CD4-positive, alpha-beta memory T cell (primary cell): ENCODE measurements around the gene ARHGAP29. TPM values are rescaled to one million over a fixed set of nuclear protein-coding genes. Genes with fewer than 3 reads are reported as not detected.
"Not testable (repeated sequence)": the region's sequence is repeated elsewhere in the genome, so short reads cannot be mapped to it uniquely, and the experiment has no call there.

ENCODE experiments used
- CTCF ChIA-PET: fragments of 350-600 bp; sonication (Branson Sonifier 250); formaldehyde crosslinking; loops from one replicate; lab custom pipeline; 2021; ENCODE audit warnings: inconsistent platforms; ENCODE audit not compliant: partially characterized antibody; lab: Charles Lee
- POLR2A ChIA-PET: fragments of 350-600 bp; sonication (Branson Sonifier 250); formaldehyde crosslinking; loops from one replicate; lab custom pipeline; 2021; ENCODE audit not compliant: partially characterized antibody; lab: Charles Lee
- DNase-seq, 5 donors: peaks; one replicate each; pipeline versions ENCODE4 v3.0.0 to v3.0.0-alpha.2; 2020 to 2022; ENCODE audit warnings: mixed read lengths in 1 of 5
- H3K27ac ChIP-seq: one replicate; pipeline ENCODE4 v1.7.0; 2013; ENCODE audit warnings: low read depth, low read length
- H3K27me3 ChIP-seq: 2 replicates; pipeline ENCODE4 v1.7.0; 2013; ENCODE audit warnings: mild to moderate bottlenecking, low read length, moderate library complexity; ENCODE audit not compliant: insufficient read depth
- H3K36me3 ChIP-seq: 2 replicates; pipeline ENCODE4 v1.7.0; 2013; ENCODE audit warnings: mild to moderate bottlenecking, low read length, moderate library complexity; ENCODE audit not compliant: insufficient read depth
- H3K4me1 ChIP-seq: 2 replicates; pipeline ENCODE4 v1.7.0; 2013; ENCODE audit warnings: mild to moderate bottlenecking, low read length, moderate library complexity; ENCODE audit not compliant: insufficient read depth
- H3K4me3 ChIP-seq, 2 donors: one replicate each; pipeline ENCODE4 v1.7.0; 2013; ENCODE audit warnings: low read length in 2 of 2, mild to moderate bottlenecking in 1 of 2
- H3K9me3 ChIP-seq, 2 donors: one replicate each; pipeline ENCODE4 v1.7.0; 2013; ENCODE audit warnings: low read length in 2 of 2, control low read depth in 1 of 2; ENCODE audit not compliant: control insufficient read depth in 1 of 2
- H3K27ac Mint-ChIP-seq, 7 donors: one replicate each; pipeline ENCODE4 v1.8.0; 2020 to 2021; ENCODE audit warnings: mixed read lengths in 7 of 7, mild to moderate bottlenecking in 6 of 7, inconsistent platforms in 3 of 7, moderate library complexity in 3 of 7
- H3K27me3 Mint-ChIP-seq, 2 donors: one replicate each; pipeline ENCODE4 v1.8.0; 2020 to 2021; ENCODE audit warnings: mixed read lengths in 2 of 2
- H3K36me3 Mint-ChIP-seq, 2 donors: one replicate each; pipeline ENCODE4 v1.8.0; 2020 to 2021; ENCODE audit warnings: mixed read lengths in 2 of 2, inconsistent platforms in 1 of 2, mild to moderate bottlenecking in 1 of 2
- H3K4me1 Mint-ChIP-seq, 4 donors: one replicate each; pipeline ENCODE4 v1.8.0; 2020 to 2021; ENCODE audit warnings: mixed read lengths in 4 of 4, mild to moderate bottlenecking in 1 of 4
- H3K4me3 Mint-ChIP-seq, 8 donors: one replicate each; pipeline ENCODE4 v1.8.0; 2020 to 2021; ENCODE audit warnings: mixed read lengths in 8 of 8, mild to moderate bottlenecking in 7 of 8, moderate library complexity in 6 of 8, inconsistent platforms in 3 of 8
- H3K9me3 Mint-ChIP-seq, 8 donors: one replicate each; pipeline ENCODE4 v1.8.0; 2020 to 2021; ENCODE audit warnings: mixed read lengths in 8 of 8, mild to moderate bottlenecking in 5 of 8, inconsistent platforms in 3 of 8, moderate library complexity in 1 of 8
- intact Hi-C: fragments of 100-400 bp; cut with micrococcal nuclease; formaldehyde crosslinking; loops from one replicate; pipeline ENCODE4 v1.15.1; 2023
- polyA plus RNA-seq, 2 donors: library from polyadenylated mRNA; unstranded; fragments of 300-500 nt; fragmentation: Illumina TruSeq; gene quantifications; one replicate each; pipeline ENCODE4 v1.2.3, GENCODE V29; 2021
- total RNA-seq, 2 experiments: library from RNA; stranded (reverse); gene quantifications; one replicate each; pipeline ENCODE4 v1.2.3, GENCODE V29; 2021

ARHGAP29 gene
- total and polyA plus RNA-seq, 4 experiments from 2014 or later: not detected

GRCh38 chr1:94178901-94179300 lies 58.5 kb downstream of the ARHGAP29 start:
- no peak overlapping the region for H3K4me3 Mint-ChIP-seq
- ChIA-PET POLR2A (no interaction called here), CTCF (no interaction called here)
- intact Hi-C loops: no loop called here
- Histone ChIP-seq H3K27ac (no peak overlapping the region), H3K27me3 (no peaks in the 10 kb centered on the region), H3K4me1 (no peaks in the 10 kb centered on the region), H3K4me3 (no peak overlapping the region), H3K9me3 (no peaks in the 10 kb centered on the region), H3K36me3 (no peaks in the 10 kb centered on the region)
- no peaks in the 10 kb centered on the region for H3K4me1 Mint-ChIP-seq
- no peak overlapping the region for H3K27ac Mint-ChIP-seq
- no peak for DNase-seq
- H3K27me3 Mint-ChIP-seq: peaks cover 11 to 12% of the 10 kb centered on the region in 2 donors
- peaks cover 0 to 2% (median 0%) of the 10 kb centered on the region in 8 donors for H3K9me3 Mint-ChIP-seq
- no peaks in the 10 kb centered on the region for H3K36me3 Mint-ChIP-seq

GRCh38 chr1:94169126-94169525 lies 68.3 kb downstream of the ARHGAP29 start:
- H3K4me3 Mint-ChIP-seq: peak overlapping the region in 1 of 8 donors; percentile 44
- Histone ChIP-seq H3K27ac (no peak overlapping the region), H3K9me3 (no peaks in the 10 kb centered on the region), H3K4me3 (no peak overlapping the region), H3K36me3 (no peaks in the 10 kb centered on the region), H3K4me1 (no peaks in the 10 kb centered on the region), H3K27me3 (no peaks in the 10 kb centered on the region)
- POLR2A ChIA-PET: no interaction called here
- H3K27me3 Mint-ChIP-seq: peaks cover 6 to 11% of the 10 kb centered on the region in 2 donors
- peaks cover 0 to 5% (median 0%) of the 10 kb centered on the region in 8 donors for H3K9me3 Mint-ChIP-seq
- H3K36me3 Mint-ChIP-seq: no peaks in the 10 kb centered on the region
- H3K27ac Mint-ChIP-seq: no peak overlapping the region
- DNase-seq: no peak
- no peaks in the 10 kb centered on the region for H3K4me1 Mint-ChIP-seq
- CTCF ChIA-PET: no interaction called here
- intact Hi-C loops: no loop called here

DNA sequence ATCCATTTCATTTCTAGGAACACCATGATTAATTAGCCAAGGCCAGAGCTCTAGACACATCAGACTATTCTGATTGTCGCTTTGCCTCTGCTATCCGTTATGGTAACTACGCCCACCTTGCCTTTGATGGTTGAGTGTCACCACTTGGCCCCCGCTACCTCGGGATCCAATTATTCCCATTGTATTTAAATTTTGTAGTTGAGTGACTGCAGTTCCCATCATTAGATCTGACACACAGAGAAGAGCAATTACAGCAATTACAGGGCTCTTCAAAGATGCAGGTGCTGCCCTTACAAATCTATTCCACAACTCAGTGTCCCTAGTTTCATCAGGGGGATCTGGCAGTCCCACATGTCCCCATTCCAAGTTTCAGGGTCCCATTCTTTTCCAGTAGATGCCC lies 71.5 kb downstream of the ARHGAP29 start:
- Histone ChIP-seq H3K36me3 (no peaks in the 10 kb centered on the region), H3K4me1 (no peaks in the 10 kb centered on the region), H3K27ac (no peak overlapping the region), H3K9me3 (no peaks in the 10 kb centered on the region), H3K4me3 (no peak overlapping the region), H3K27me3 (no peaks in the 10 kb centered on the region)
- Mint-ChIP-seq H3K4me3 (no peak overlapping the region), H3K4me1 (no peaks in the 10 kb centered on the region), H3K27ac (no peak overlapping the region), H3K36me3 (no peaks in the 10 kb centered on the region), H3K9me3 (peaks cover 0 to 5% (median under 1%) of the 10 kb centered on the region in 8 donors), H3K27me3 (peaks cover 8 to 16% of the 10 kb centered on the region in 2 donors)
- intact Hi-C loops: no loop called here
- ChIA-PET POLR2A (no interaction called here), CTCF (no interaction called here)
- no peak for DNase-seq

GRCh38 chr1:94164885-94165284 lies 72.5 kb downstream of the ARHGAP29 start:
- H3K27ac ChIP-seq, H3K4me3 ChIP-seq, H3K4me1 Mint-ChIP-seq, H3K36me3 Mint-ChIP-seq, H3K27ac Mint-ChIP-seq, H3K9me3 Mint-ChIP-seq, H3K4me3 Mint-ChIP-seq, POLR2A ChIA-PET, H3K4me1 ChIP-seq, H3K9me3 ChIP-seq, H3K27me3 ChIP-seq, H3K36me3 ChIP-seq, CTCF ChIA-PET, intact Hi-C loops, DNase-seq: not testable (repeated sequence)
- H3K27me3 Mint-ChIP-seq: peaks cover 9 to 16% of the 10 kb centered on the region in 2 donors

DNA sequence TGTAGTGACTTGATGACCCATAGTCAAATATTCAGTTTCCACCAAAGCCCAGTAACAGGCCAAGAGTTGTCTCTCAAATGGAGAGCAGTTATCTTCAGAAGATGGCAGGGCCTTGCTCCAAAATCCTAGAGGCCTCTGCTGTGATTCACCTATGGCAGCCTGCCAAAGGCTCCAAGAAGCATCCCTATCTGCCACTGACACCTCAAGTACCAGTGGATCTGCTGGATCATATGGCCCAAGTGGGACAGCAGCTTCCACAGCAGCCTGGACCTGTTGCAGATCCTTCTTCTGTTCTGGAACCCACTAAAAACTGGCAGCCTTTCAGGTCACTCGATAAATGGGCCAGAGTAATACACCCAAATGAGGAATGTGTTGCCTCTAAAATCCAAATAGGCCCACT lies 73.3 kb downstream of the ARHGAP29 start:
- H3K4me1 ChIP-seq, CTCF ChIA-PET, DNase-seq, H3K27ac ChIP-seq, H3K9me3 Mint-ChIP-seq, H3K27me3 ChIP-seq, H3K9me3 ChIP-seq, H3K36me3 Mint-ChIP-seq, H3K27ac Mint-ChIP-seq, H3K4me3 ChIP-seq, H3K4me3 Mint-ChIP-seq, intact Hi-C loops, H3K36me3 ChIP-seq, H3K4me1 Mint-ChIP-seq, POLR2A ChIA-PET: not testable (repeated sequence)
- peaks cover 8 to 11% of the 10 kb centered on the region in 2 donors for H3K27me3 Mint-ChIP-seq

DNA sequence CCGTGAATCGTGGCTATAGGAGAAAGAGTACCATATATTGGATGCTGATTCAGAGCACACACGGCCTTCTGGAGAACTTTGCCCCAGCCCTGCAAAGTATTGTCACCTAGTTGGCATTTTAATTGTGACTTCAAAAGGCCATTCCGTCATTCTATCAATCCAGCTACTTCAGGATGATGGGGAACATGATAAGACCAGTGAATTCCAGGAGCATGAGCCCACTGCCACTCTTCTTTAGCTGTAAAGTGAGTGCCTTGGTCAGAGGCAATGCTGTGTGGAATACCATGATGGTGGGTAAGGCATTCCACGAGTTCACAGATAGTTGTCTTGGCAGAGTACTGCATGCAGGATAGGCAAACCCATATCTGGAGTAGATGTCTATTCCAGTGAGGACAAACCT lies 74.1 kb downstream of the ARHGAP29 start:
- DNase-seq, H3K27ac ChIP-seq, H3K9me3 Mint-ChIP-seq, H3K4me1 ChIP-seq, H3K4me3 Mint-ChIP-seq, H3K27me3 Mint-ChIP-seq, H3K27ac Mint-ChIP-seq, H3K4me3 ChIP-seq, H3K27me3 ChIP-seq, CTCF ChIA-PET, H3K36me3 ChIP-seq, H3K36me3 Mint-ChIP-seq, POLR2A ChIA-PET, H3K9me3 ChIP-seq, intact Hi-C loops, H3K4me1 Mint-ChIP-seq: not testable (repeated sequence)

GRCh38 chr1:94160811-94161210 lies 76.6 kb downstream of the ARHGAP29 start:
- no peaks in the 10 kb centered on the region for H3K4me1 ChIP-seq
- H3K4me3 Mint-ChIP-seq: no peak overlapping the region
- H3K9me3 Mint-ChIP-seq: peaks cover 0 to 5% (median 0%) of the 10 kb centered on the region in 8 donors
- H3K9me3 ChIP-seq: no peaks in the 10 kb centered on the region
- H3K27ac Mint-ChIP-seq: no peak overlapping the region
- H3K27me3 ChIP-seq: no peaks in the 10 kb centered on the region
- H3K4me3 ChIP-seq: no peak overlapping the region
- CTCF ChIA-PET: no interaction called here
- H3K4me1 Mint-ChIP-seq: no peaks in the 10 kb centered on the region
- peaks cover 5 to 6% of the 10 kb centered on the region in 2 donors for H3K27me3 Mint-ChIP-seq
- POLR2A ChIA-PET: no interaction called here
- intact Hi-C loops: no loop called here
- no peaks in the 10 kb centered on the region for H3K36me3 Mint-ChIP-seq
- no peak for DNase-seq
- no peaks in the 10 kb centered on the region for H3K36me3 ChIP-seq
- no peak overlapping the region for H3K27ac ChIP-seq

DNA sequence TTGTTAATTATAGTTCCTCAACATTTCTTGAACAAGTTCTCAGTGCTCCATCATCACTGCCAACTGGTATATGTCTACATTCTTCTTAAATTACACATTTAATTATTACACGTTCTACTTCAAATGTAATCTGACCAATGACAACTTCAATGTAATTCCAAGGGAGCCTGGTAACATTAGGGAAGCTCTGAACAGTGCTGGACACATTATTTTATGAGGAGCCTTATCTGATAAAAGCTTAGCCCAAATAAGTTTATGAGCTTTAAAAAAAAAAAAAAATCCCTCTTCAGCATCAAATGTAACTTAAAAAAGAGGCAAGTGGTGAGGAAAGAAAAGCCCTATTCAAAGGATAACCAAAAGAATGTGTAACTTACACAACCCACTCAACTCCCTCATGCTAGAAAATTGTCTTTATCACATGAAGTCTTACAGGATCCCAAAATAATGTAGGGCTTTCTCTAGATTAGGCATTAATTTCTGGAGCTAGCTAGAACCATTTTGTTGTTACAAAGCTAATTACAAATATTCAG lies 81.2 kb downstream of the ARHGAP29 start:
- no peaks in the 10 kb centered on the region for H3K9me3 ChIP-seq
- intact Hi-C loops: no loop called here
- CTCF ChIA-PET: interaction anchor here (1.3 kb wide), 1 partner anchor 23 kb away, joined by 3 read pairs; no protein-coding TSS in a partner anchor
- H3K4me3 ChIP-seq: no peak overlapping the region
- no peak overlapping the region for H3K27ac ChIP-seq
- POLR2A ChIA-PET: no interaction called here
- DNase-seq: no peak
- Mint-ChIP-seq H3K27me3 (peaks cover 0 to 1% of the 10 kb centered on the region in 2 donors), H3K4me3 (no peak overlapping the region), H3K9me3 (peaks cover 0 to 2% (median 0%) of the 10 kb centered on the region in 8 donors), H3K27ac (no peak overlapping the region), H3K36me3 (no peaks in the 10 kb centered on the region), H3K4me1 (no peaks in the 10 kb centered on the region)
- no peaks in the 10 kb centered on the region for H3K36me3 ChIP-seq
- no peaks in the 10 kb centered on the region for H3K27me3 ChIP-seq
- H3K4me1 ChIP-seq: no peaks in the 10 kb centered on the region
